Thyroid gland (tissue), 4 donors: ENCODE data around the gene ZFAND4. TPM values are rescaled to one million over a fixed set of nuclear protein-coding genes. Genes with fewer than 3 reads are reported as not detected.

Source experiments
- DNase-seq, 2 donors: peaks; one replicate each; pipeline ENCODE4 v3.0.0-alpha.2; 2019
- H3K27ac ChIP-seq, 3 donors: fragments of 200-600 bp; sonication (generic); 1 replicate in 2 of 3; 2 replicates in 1 of 3; pipeline ENCODE4 v1.5.1; 2016 to 2019; ENCODE audit warnings: mild to moderate bottlenecking in 1 of 3, moderate library complexity in 1 of 3
- H3K27me3 ChIP-seq: fragments of 200-600 bp; sonication (generic); one replicate; pipeline ENCODE4 v1.5.1; 2019
- H3K36me3 ChIP-seq, 2 donors: fragments of 200-600 bp; sonication (generic); one replicate each; pipeline ENCODE4 v1.5.1; 2016 to 2019
- H3K4me1 ChIP-seq, 2 donors: fragments of 200-600 bp; sonication (generic); one replicate each; pipeline ENCODE4 v1.5.1; 2017 to 2019
- H3K4me3 ChIP-seq, 3 donors: fragments of 200-600 bp; sonication (generic); replicated peaks in 1 of 3; 1 replicate in 2 of 3; 2 replicates in 1 of 3; pipeline ENCODE4 v1.5.1; 2016; ENCODE audit warnings: mild to moderate bottlenecking in 1 of 3
- H3K9me3 ChIP-seq: fragments of 200-600 bp; sonication (generic); one replicate; pipeline ENCODE4 v1.5.1; 2017
- POLR2A ChIP-seq, 2 donors: fragments of 450-650 bp; IDR thresholded peaks; one replicate each; pipeline ENCODE4 v1.6.1; 2017; ENCODE audit warnings: antibody characterized with exemption in 2 of 2, mild to moderate bottlenecking in 2 of 2, moderate library complexity in 1 of 2
- WGBS, 2 donors: methylation state at CpG; one replicate each; pipeline ENCODE4 v1.1.5; 2017; 5-methylcytosine and 5-hydroxymethylcytosine counted together
- intact Hi-C: fragments of 100-400 bp; cut with DNase I; formaldehyde crosslinking; loops from one replicate; pipeline ENCODE4 v1.15.1; 2023
- total RNA-seq, 4 donors: library from RNA; depleted of rRNA; stranded (reverse); fragments of >200 nt; gene quantifications; one replicate each; pipeline ENCODE4 v1.2.3, GENCODE V29; 2016
- TF ChIP-seq, protein P1 (sequence below), 6 experiments: fragments of 200-600 bp in 3 of 6; fragments of 450-650 bp in 3 of 6; sonication (generic) in 3 of 6; IDR thresholded peaks; one replicate each; pipeline ENCODE4 v1.5.1; 2016 to 2019; ENCODE audit warnings: antibody characterized with exemption in 6 of 6, mild to moderate bottlenecking in 2 of 6, inconsistent platforms in 1 of 6, moderate library complexity in 1 of 6

ZFAND4 gene
- total RNA-seq, 4 donors from 2014 or later: 43.2 to 52.0 (median 49.9) TPM

DNA sequence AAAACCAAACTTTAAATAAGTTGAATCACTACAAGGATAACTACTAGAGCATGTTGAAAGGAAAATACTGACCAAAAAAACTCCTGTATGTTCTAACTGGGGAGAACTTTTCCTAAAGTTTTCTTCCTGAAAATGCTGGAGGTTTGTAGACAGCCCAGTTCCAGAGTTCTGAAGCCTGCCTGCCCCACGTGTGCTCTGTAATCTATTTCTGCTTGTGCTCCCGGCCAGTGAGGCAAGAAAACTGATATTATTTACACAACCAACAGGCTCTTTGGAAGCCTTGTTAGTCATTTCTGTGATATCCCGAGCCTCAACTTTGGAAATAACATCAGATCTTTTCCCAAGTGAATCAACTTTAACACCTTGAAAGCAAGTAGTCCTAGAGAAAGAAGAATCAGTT is 46.7 kb downstream of the ZFAND4 start:
- no peaks in the 10 kb centered on the region for H3K4me1 ChIP-seq
- intact Hi-C loops: no loop called here
- H3K9me3 ChIP-seq: no peaks in the 10 kb centered on the region
- no peak overlapping the region for H3K4me3 ChIP-seq
- no peaks in the 10 kb centered on the region for H3K27me3 ChIP-seq
- TF ChIP-seq, protein P1, sequence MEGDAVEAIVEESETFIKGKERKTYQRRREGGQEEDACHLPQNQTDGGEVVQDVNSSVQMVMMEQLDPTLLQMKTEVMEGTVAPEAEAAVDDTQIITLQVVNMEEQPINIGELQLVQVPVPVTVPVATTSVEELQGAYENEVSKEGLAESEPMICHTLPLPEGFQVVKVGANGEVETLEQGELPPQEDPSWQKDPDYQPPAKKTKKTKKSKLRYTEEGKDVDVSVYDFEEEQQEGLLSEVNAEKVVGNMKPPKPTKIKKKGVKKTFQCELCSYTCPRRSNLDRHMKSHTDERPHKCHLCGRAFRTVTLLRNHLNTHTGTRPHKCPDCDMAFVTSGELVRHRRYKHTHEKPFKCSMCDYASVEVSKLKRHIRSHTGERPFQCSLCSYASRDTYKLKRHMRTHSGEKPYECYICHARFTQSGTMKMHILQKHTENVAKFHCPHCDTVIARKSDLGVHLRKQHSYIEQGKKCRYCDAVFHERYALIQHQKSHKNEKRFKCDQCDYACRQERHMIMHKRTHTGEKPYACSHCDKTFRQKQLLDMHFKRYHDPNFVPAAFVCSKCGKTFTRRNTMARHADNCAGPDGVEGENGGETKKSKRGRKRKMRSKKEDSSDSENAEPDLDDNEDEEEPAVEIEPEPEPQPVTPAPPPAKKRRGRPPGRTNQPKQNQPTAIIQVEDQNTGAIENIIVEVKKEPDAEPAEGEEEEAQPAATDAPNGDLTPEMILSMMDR (IDR thresholded peaks at IDR 0.05): no peak
- no peak for TF ChIP-seq POLR2A (IDR thresholded peaks at IDR 0.05)
- WGBS, 2 donors: 88 to 93% methylated on average over 3 of the region's 3 CpGs
- DNase-seq: no peak
- no peak overlapping the region for H3K27ac ChIP-seq
- no peaks in the 10 kb centered on the region for H3K36me3 ChIP-seq

DNA sequence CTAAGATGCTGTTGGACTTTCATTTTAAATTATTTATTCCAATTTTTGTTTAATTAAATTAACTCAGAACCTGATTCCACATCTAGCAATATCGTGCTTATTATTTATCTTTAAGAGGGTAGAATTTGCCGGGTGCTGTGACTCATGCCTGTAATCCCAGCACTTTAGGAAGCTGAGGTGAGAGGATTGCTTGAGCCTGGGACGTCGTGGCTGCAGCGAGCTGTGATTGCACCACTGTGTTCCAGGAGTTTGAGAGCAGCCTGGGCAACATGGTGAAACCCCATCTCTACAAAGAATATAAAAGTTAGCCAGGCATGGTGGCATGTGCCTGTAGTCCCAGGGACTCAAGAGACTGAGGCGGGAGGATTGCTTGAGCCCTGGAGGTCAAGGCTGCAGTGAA is 47.8 kb downstream of the ZFAND4 start:
- TF ChIP-seq, protein P1 (IDR thresholded peaks at IDR 0.05): no peak
- WGBS, 2 donors: 96 to 97% methylated on average over 6 of the region's 6 CpGs
- no peaks in the 10 kb centered on the region for H3K9me3 ChIP-seq
- no peaks in the 10 kb centered on the region for H3K36me3 ChIP-seq
- DNase-seq: no peak
- H3K4me3 ChIP-seq: no peak overlapping the region
- no peaks in the 10 kb centered on the region for H3K27me3 ChIP-seq
- H3K4me1 ChIP-seq: no peaks in the 10 kb centered on the region
- intact Hi-C loops: no loop called here
- no peak overlapping the region for H3K27ac ChIP-seq

DNA sequence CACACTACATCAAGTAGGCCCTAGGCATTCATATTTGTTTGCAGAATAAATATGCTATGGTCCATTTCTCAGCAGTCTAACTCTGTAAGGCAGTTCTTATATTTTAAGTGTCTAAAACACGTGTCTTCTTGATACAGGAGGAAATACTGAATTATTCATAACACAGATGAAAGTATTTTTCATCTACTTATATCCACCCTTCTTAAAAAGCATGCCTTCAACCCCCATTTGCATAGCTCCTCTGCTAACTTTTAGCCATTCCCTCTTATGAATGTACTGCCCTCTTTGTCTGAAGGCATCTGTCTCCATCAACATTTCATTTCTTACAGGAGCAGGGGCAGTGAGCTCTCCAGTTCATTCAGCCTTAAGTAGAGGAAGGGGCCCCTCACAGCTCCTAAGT is 57.7 kb downstream of the ZFAND4 start:
- Histone ChIP-seq H3K4me1 (no peaks in the 10 kb centered on the region), H3K9me3 (no peaks in the 10 kb centered on the region), H3K36me3 (peaks cover 5 to 6% of the 10 kb centered on the region in 2 donors), H3K27me3 (no peaks in the 10 kb centered on the region), H3K4me3 (no peak overlapping the region), H3K27ac (no peak overlapping the region)
- DNase-seq: no peak
- WGBS, 2 donors: 90 to 97% methylated on average over 1 of the region's 1 CpG
- TF ChIP-seq, protein P1 (IDR thresholded peaks at IDR 0.05): no peak
- no peak for TF ChIP-seq POLR2A (IDR thresholded peaks at IDR 0.05)
- intact Hi-C loops: no loop called here

DNA sequence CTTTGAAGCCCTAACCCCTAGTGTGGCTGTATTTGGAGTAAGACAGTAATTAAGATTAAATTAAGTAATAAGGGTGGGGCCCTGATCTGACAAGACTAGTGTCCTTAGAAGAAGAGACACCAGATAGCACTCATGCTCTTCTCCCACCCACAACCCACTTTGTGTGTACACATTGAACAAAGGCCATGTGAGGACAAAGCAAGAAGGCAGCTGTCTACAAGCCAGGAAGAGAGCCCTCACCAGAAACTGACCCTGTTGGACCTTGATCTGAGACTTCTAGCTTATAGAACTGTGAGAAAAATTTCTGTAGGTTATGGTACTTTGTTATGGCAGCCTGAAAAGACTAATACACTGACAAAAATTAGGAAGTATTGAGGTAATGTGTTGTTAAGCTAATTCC is 59.8 kb downstream of the ZFAND4 start:
- Histone ChIP-seq H3K4me1 (no peaks in the 10 kb centered on the region), H3K27ac (no peak overlapping the region), H3K9me3 (no peaks in the 10 kb centered on the region), H3K36me3 (peaks cover 5 to 10% of the 10 kb centered on the region in 2 donors), H3K4me3 (no peak overlapping the region), H3K27me3 (no peaks in the 10 kb centered on the region)
- intact Hi-C loops: no loop called here
- TF ChIP-seq, protein P1 (IDR thresholded peaks at IDR 0.05): no peak
- TF ChIP-seq POLR2A (IDR thresholded peaks at IDR 0.05): no peak
- no peak for DNase-seq

DNA sequence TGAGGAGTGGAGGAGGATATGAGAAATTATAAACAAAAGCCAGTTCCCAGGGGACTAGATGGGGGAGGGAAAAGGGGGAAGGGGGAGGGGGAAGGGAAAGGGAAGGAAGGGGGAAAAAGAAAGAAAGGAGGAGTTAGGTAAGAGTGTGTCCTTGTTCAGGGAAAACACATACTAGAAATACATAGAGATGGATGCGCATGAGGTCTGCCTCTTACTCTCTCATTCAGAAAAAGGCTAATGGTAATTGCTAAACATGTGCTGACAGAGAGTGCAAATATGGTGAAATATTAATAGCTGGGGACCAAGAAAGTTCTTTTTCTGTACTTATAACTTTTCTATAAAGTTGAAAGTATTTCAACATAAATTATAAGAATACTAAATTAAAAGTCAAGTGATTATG is 64.5 kb downstream of the ZFAND4 start:
- 98 to 100% methylated on average over 1 of the region's 1 CpG for WGBS, 2 donors
- no peaks in the 10 kb centered on the region for H3K4me1 ChIP-seq

More for the DNA sequence above, 64.5 kb downstream of the ZFAND4 start:
- no peak for TF ChIP-seq POLR2A (IDR thresholded peaks at IDR 0.05)
- TF ChIP-seq, protein P1 (IDR thresholded peaks at IDR 0.05): no peak
- Histone ChIP-seq H3K4me3 (no peak overlapping the region), H3K36me3 (peaks cover 5 to 10% of the 10 kb centered on the region in 2 donors), H3K27ac (no peak overlapping the region), H3K9me3 (no peaks in the 10 kb centered on the region), H3K27me3 (no peaks in the 10 kb centered on the region)
- no peak for DNase-seq
- intact Hi-C loops: no loop called here
